OCI-LY1 (cell line): ENCODE data around the gene FETUB.
A peak's percentile ranks its signal among the peaks of the same experiment; 100 is the strongest.

Experiments used
- EZH2 ChIP-seq: fragments of 200-600 bp; sonication (generic), shearing (Covaris generic); IDR thresholded peaks from 2 replicates; pipeline ENCODE4 v1.8.0; 2017; ENCODE audit warnings: borderline replicate concordance, mixed run types, mild to moderate bottlenecking, antibody characterized with exemption, low read length, moderate library complexity, mixed read lengths
- TF ChIP-seq, protein P1 (sequence below): fragments of 200-600 bp; sonication (generic), shearing (Covaris generic); IDR thresholded peaks from 2 replicates; pipeline ENCODE4 v1.5.1; 2017; ENCODE audit warnings: mild to moderate bottlenecking, antibody characterized with exemption, low read length, moderate library complexity, mixed read lengths

DNA sequence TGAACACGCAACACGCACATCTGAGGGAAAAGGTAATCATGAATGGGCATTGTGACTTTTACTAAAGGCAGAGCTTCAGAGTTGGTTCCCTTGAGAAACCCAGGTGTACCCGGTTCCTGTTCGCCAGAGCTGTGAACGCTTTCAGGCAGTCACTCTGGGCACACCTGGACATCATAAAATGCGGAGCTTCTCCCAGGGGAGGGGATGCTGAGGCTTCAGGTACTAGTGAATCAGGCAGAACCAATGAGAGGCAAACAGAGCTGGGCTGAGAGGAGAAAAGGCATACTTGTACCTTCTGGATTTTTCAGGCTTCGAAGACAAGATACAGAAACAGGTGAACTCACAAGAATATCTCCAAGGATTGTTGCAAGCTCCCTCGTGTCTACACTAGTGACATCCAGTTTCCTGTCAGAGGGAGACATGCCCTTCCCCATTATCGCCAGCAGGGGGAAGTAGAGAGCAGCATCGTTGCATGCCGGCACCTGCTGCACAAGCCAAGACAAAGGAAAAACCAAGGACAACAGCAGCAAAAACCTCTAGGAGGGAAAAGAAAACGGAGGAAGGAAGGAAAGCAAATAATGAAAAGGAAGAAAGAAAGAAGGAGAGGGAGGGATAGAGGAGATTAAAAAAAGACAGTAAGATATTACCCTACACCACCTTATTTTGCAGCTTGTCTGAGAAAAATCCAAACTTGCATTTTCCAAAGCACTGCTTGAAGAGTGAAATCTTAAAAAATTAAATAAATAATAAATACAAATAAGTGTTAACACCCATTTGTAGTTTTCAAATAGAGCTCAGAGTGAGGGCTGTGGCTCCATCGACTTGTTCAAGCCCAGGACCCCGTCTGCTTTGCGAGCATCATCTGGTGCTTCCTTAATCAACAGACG lies 25.4 kb upstream of the FETUB start:
- TF ChIP-seq, protein P1, sequence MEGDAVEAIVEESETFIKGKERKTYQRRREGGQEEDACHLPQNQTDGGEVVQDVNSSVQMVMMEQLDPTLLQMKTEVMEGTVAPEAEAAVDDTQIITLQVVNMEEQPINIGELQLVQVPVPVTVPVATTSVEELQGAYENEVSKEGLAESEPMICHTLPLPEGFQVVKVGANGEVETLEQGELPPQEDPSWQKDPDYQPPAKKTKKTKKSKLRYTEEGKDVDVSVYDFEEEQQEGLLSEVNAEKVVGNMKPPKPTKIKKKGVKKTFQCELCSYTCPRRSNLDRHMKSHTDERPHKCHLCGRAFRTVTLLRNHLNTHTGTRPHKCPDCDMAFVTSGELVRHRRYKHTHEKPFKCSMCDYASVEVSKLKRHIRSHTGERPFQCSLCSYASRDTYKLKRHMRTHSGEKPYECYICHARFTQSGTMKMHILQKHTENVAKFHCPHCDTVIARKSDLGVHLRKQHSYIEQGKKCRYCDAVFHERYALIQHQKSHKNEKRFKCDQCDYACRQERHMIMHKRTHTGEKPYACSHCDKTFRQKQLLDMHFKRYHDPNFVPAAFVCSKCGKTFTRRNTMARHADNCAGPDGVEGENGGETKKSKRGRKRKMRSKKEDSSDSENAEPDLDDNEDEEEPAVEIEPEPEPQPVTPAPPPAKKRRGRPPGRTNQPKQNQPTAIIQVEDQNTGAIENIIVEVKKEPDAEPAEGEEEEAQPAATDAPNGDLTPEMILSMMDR = peak; percentile 100
- TF ChIP-seq EZH2 = no peak
